Measurements from ENCODE around the gene RAD51B. TPM values are rescaled to one million over a fixed set of nuclear protein-coding genes. Genes with fewer than 3 reads are reported as not detected.

The RAD51B gene
- total RNA-seq, 1 donor from 2014 or later = 16.7 TPM

DNA sequence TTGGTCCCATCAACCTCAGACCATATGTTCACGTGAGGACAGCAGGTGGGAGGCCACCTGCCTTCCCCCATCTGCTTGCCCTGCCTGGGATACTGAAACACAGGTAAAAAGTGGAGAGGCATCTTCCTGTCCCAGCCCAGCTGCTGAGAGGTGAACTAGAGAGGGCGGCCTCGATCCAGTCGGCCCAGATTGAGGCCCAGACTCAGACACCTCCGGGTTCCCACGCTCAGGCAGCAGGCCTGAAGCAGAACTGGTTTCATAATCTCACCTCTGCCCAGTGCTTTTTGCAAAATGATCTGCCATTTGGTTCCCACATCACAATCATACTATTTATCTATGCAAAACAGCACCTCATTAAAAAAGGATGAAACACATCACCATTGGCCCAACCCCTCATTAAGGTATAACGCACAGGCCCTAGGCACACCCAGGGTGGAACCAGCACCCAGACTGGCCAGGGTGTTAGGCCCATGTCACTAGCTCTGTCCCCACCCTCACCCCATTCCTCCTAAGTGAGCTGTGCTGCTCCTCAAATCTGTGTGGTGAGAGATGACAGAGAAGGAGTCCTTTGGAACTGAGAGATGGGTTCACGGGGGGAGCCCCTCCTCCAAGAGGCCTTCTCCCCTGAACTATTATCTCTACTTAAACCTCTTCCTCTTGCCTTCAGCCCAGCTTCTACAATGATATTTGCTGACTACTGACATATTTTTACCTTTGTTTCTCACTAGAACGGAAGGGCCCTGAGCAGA, 892.2 kb downstream of the RAD51B start:
- Mint-ChIP-seq H3K36me3 (ENCODE audit: low read depth) (no peaks in the 10 kb centered on the region), H3K27ac (ENCODE audit: unreplicated experiment) (no peak overlapping the region), H3K4me3 (no peak overlapping the region)

GRCh38 chr14:68712703-68713370, 893.3 kb downstream of the RAD51B start:
- peaks cover 9% of the 10 kb centered on the region for H3K4me1 Mint-ChIP-seq
- DNase-seq (ENCODE audit: low read depth, low spot score) = no peak
- H3K27ac Mint-ChIP-seq (ENCODE audit: unreplicated experiment) = peak overlapping the region; percentile 81
- no peak overlapping the region for H3K4me3 Mint-ChIP-seq
- no peaks in the 10 kb centered on the region for H3K36me3 Mint-ChIP-seq (ENCODE audit: low read depth)
- no peaks in the 10 kb centered on the region for H3K9me3 Mint-ChIP-seq
- H3K27me3 Mint-ChIP-seq (ENCODE audit: low read depth) = no peaks in the 10 kb centered on the region
- no peak for TF ChIP-seq CTCF (conservative IDR thresholded peaks at IDR 0.05)

More for the DNA sequence above, 892.2 kb downstream of the RAD51B start:
- Mint-ChIP-seq H3K9me3 (peaks cover 4% of the 10 kb centered on the region), H3K27me3 (ENCODE audit: low read depth) (no peaks in the 10 kb centered on the region), H3K4me1 (peaks cover 4% of the 10 kb centered on the region)
- TF ChIP-seq CTCF (conservative IDR thresholded peaks at IDR 0.05) = no peak
- DNase-seq (ENCODE audit: low read depth, low spot score) = no peak

DNA sequence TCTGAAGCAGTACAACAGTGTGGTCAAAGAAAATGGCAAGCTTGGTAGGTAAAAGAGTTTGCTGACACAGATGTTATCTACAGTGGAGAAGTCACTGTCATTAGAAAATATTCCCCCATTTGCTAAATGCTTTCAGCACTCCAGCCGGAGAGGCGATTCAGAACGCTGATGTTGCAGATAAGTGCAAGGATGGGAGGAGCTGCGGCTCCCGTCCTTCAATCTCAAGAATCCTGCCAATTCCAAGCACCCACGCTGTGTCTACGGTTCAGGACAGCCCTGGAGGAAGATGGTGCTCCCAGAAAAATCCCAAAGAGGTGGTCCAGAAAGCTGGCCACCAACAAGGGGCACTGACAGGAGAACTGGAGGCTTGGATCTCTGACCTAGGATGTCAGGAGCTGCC, 894.2 kb downstream of the RAD51B start:
- no peaks in the 10 kb centered on the region for H3K9me3 Mint-ChIP-seq
- no peak overlapping the region for H3K4me3 Mint-ChIP-seq
- H3K36me3 Mint-ChIP-seq (ENCODE audit: low read depth) = no peaks in the 10 kb centered on the region
- peaks cover 9% of the 10 kb centered on the region for H3K4me1 Mint-ChIP-seq
- DNase-seq (ENCODE audit: low read depth, low spot score) = no peak
- no peaks in the 10 kb centered on the region for H3K27me3 Mint-ChIP-seq (ENCODE audit: low read depth)
- no peak for TF ChIP-seq CTCF (conservative IDR thresholded peaks at IDR 0.05)
- peak overlapping the region; percentile 48 for H3K27ac Mint-ChIP-seq (ENCODE audit: unreplicated experiment)

DNA sequence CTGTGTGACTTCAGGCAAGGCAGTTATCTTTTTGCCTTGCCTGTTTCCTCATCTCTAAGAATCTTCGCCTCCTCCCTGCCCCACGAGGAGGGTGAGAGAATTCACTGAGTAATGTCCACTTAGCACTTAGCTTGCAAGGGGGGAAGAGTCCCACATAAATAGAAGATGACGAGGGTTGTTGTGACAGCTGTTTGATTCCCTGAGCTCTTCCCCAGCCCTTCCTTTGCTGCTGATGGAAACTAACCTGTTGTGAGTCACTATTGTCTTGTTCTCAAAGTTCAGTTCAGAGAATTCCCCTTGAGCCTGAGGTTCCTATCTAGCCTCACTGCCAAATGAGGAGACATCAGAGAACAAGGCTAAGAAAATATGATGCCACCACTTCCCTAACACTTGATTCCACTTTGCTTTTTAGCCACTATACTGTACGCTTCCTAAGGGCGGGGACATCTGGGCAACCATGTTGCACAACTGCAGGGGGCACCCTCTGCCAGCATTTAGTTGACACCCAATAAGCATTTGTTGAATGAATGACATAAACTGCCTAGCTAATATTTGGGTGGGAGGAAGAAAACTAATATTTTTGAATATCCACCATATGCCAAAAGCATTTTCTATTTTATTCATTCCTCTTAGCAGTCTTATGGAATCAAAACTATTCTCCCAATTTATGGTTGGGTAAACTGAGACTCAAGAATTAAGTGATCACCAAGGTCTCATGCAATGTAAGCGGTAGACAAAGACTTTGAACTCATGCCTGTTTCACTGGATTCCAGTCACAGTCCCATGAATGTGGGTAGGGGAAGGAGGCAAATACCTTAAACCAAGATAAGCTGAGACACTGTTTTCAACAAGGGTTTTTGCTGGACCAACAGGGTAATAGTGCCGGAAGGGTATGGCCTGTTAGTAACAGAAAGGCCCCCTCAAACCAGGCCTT, 895.7 kb downstream of the RAD51B start:
- Mint-ChIP-seq H3K36me3 (ENCODE audit: low read depth) (no peaks in the 10 kb centered on the region), H3K9me3 (no peaks in the 10 kb centered on the region), H3K27ac (ENCODE audit: unreplicated experiment) (no peak overlapping the region), H3K4me3 (no peak overlapping the region), H3K27me3 (ENCODE audit: low read depth) (no peaks in the 10 kb centered on the region), H3K4me1 (peaks cover 9% of the 10 kb centered on the region)
- no peak for TF ChIP-seq CTCF (conservative IDR thresholded peaks at IDR 0.05)
- DNase-seq (ENCODE audit: low read depth, low spot score) = no peak

DNA sequence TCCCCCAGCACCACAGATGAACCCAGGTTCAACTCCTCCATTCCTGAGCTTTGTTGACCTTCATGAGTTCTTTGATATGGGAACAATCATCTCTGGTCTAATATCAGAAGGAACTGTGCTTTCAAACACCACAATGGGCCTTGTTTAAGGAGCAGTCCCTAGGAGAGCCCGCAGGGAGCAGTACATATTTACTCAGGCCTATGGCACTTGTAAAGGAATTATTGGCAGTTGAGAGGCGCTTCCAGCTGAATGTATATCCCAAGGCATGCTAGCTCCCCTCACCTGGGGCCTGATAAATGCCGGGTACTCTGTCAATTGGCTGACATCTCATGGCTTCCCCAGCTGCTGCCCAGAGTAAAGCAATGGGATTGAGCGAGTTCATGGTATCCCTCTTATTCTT, 897.1 kb downstream of the RAD51B start:
- no peak for DNase-seq (ENCODE audit: low read depth, low spot score)
- H3K27ac Mint-ChIP-seq (ENCODE audit: unreplicated experiment) = peak overlapping the region; percentile 95
- H3K36me3 Mint-ChIP-seq (ENCODE audit: low read depth) = peaks cover 3% of the 10 kb centered on the region
- no peaks in the 10 kb centered on the region for H3K27me3 Mint-ChIP-seq (ENCODE audit: low read depth)
- TF ChIP-seq CTCF (conservative IDR thresholded peaks at IDR 0.05) = peak; percentile 35
- no peak overlapping the region for H3K4me3 Mint-ChIP-seq
- H3K9me3 Mint-ChIP-seq = no peaks in the 10 kb centered on the region
- peaks cover 11% of the 10 kb centered on the region for H3K4me1 Mint-ChIP-seq
